Adrenal gland (tissue), 5 donors: Measurements from ENCODE around the gene MAD1L1.

Experiments used
- CTCF ChIP-seq, 6 experiments: fragments of 450-650 bp in 4 of 6; fragments of 200-600 bp in 2 of 6; sonication (generic) in 1 of 6; IDR thresholded peaks; 1 replicate in 5 of 6; 2 replicates in 1 of 6; pipeline versions ENCODE4 v1.5.1 to v1.8.0; 2016 to 2021; ENCODE audit warnings: antibody characterized with exemption in 6 of 6, mild to moderate bottlenecking in 2 of 6, moderate library complexity in 1 of 6
- POLR2A ChIP-seq, 2 donors: fragments of 450-650 bp; IDR thresholded peaks; one replicate each; pipeline ENCODE4 v1.6.1; 2017; ENCODE audit warnings: antibody characterized with exemption in 2 of 2, mild to moderate bottlenecking in 2 of 2, moderate library complexity in 1 of 2
- donor health status: DM: no; HTN: no; CAD: no.

- TF ChIP-seq POLR2A (IDR thresholded peaks at IDR 0.05) (no peak), CTCF (IDR thresholded peaks at IDR 0.05) (no peak)
These were observed 413.4 kb downstream of the MAD1L1 start for GRCh38 chr7:1819259-1819841.
